GM18870 (cell line): ENCODE data around the gene BCDIN3D.
"Not testable (repeated sequence)": the region's sequence is repeated elsewhere in the genome, so short reads cannot be mapped to it uniquely, and the experiment has no call there.

Experiments used
- ATAC-seq: cut with Tn5 transposase; IDR thresholded peaks from one replicate; pipeline ENCODE4 v1.9.1; 2021; ENCODE audit warnings: moderate library complexity; ENCODE audit not compliant: unreplicated experiment

BCDIN3D gene, protein sequence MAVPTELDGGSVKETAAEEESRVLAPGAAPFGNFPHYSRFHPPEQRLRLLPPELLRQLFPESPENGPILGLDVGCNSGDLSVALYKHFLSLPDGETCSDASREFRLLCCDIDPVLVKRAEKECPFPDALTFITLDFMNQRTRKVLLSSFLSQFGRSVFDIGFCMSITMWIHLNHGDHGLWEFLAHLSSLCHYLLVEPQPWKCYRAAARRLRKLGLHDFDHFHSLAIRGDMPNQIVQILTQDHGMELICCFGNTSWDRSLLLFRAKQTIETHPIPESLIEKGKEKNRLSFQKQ

DNA sequence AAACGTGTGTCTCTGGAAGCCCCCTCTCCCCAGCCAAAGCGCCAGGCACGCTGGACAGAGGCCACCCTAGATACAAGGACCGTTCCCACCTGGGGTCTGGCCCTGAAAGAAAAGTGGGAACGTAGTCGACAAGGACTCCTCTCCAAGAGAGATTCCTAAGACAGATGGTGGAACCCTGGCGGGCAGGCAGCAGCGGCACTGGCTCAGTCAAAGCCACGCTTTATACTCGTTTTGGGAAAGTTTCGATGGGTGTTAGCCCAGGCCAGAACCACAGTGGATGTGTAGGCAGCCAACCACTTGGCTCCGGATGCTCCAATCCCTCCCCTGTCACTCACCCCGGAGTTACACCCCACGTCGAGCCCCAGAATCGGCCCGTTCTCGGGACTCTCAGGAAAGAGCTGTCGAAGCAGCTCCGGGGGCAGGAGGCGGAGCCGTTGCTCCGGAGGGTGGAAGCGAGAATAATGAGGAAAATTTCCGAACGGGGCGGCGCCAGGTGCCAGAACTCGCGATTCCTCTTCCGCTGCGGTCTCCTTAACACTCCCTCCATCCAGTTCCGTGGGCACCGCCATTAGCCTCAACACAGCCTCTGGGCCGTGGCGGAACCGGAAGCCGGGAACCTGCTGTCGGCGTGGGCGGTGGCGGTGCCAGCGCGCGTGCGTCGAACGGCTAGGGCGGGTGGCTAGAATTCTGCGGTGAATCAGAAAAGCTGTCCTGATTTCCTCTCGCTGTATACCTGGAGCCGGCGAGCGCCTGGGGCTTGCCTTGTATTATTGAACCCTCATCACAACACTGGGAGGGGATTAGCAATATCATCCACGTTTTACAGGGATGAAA, at the start of gene BCDIN3D:
Gene BCDIN3D, minus strand, starts transcription at position 588 of the 834 bp plus-strand sequence. Its CDS starts 19 bp downstream, at position 569.
- peak; percentile 68 for ATAC-seq

DNA sequence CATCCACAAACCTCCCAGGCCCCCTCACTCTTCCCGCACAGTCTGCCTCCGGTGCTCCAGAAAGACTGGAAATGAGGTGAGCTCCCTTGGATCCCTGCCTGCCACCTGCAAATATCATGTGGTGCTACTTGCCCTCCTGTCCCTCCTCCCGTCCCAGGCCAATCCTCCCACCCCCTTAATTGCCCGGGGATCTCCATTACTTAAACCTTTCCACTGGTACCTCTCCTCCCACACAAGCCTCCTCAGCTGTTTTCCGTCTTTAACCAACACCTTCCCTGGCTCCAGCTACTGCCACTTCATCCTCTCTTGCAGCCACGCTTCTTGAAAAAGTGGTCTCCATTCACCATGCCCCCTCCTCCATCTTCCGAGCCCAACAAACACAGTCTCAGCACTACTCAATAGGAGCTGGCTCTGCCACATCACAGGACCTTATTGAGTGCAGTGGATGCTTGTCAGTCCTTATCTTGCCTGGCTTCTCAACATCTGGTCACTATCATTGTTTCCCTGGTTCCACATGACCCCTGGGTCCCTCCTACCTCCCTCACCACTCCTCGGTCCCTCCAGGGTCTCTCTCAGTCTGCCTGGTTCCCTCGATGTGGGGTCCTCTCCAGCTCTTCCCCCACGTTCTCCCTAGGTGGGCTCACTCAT, 49.3 kb upstream of the BCDIN3D start:
- no peak for ATAC-seq

DNA sequence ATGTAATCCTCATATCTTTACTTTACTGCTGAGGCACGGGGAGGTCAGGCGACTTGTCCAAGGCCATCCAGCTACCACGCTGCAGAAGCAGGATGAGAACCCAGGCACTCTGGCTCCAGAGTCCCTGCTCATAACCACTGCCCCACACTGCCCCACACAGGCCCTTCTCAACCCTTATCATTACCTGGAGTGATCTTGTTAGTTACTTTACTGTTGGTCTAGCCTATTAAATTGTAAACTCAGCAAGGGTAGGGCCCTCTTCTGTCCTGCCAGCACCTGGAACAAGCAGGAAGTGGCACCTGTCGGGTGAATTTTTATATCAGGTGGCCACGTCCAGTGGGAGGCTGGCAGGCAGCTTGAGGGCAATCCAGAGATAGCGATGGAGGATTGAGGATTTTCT, 48.6 kb upstream of the BCDIN3D start:
- ATAC-seq = no peak

DNA sequence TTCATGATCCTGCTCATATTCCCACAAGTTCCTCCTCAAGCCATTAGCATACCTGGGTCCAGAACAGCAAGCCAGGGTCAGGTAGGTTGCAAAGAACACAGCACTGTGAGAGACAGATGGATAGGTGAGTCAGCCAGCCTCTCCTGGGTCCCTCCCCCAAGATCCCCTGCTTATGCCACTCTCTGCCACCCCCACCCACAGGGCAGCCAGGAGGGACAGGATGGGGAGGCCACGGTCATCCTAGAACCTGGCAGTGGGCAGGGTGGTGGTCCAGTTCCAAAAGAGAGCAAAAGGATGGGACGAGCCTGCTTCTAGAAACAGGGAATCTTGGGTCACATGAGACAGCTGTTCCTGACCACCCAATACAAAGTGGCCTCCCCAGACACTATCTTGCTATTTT, 48.1 kb upstream of the BCDIN3D start:
- ATAC-seq = no peak

DNA sequence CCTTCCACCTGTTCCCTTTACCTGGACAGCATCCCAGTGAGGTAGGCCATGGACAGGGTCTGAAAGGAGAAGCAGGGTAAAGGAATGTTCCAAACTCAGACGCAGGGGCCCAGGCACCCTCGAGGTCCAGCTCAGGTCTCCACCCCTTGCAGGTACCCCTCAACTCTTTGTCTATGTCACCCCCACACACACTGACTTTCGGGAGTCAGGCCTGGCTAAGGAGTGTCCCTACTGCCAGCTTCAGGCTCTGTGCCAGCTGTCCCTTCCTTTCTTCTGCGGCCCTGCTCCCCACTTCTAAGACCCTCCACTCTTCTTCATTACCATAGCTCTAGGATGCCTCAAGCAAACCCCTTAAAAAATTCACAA, 47.2 kb upstream of the BCDIN3D start:
- ATAC-seq = no peak

DNA sequence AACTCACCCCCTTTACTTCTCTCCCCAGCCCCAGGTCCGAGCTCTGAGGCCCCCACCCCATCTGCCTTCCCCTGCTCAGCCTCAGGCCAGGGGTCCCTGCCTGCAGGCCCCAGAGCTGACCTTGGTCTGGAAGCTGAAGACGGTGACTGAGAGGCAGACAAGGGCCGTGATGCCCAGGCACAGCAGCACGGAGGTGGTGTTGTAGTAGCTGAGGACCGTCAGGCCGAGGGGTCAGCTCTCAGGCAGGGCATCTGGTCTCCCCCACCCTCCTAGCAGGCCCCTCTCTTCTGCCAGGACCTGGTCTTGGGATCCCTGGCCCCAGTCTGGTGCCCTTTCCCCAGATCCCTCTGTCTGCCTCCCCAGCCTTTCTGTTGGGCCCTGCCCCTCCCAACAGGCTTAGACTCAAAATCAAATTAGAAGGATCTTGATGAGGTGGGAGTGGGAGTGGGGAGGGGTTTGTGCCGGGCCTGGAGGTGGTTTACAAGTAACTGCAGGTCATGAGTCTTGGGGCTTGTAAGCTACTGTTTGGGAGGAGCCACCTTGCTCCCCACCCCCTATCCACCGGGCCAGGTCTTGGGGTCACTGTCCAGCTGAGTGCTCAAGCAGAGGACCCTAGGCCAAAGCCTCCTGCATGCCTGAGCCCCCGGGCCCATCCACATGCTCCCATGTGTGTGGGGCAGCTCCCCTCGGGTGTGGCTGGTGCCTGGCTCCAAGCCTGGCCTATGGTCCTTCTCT, 46.6 kb upstream of the BCDIN3D start:
- ATAC-seq = no peak

DNA sequence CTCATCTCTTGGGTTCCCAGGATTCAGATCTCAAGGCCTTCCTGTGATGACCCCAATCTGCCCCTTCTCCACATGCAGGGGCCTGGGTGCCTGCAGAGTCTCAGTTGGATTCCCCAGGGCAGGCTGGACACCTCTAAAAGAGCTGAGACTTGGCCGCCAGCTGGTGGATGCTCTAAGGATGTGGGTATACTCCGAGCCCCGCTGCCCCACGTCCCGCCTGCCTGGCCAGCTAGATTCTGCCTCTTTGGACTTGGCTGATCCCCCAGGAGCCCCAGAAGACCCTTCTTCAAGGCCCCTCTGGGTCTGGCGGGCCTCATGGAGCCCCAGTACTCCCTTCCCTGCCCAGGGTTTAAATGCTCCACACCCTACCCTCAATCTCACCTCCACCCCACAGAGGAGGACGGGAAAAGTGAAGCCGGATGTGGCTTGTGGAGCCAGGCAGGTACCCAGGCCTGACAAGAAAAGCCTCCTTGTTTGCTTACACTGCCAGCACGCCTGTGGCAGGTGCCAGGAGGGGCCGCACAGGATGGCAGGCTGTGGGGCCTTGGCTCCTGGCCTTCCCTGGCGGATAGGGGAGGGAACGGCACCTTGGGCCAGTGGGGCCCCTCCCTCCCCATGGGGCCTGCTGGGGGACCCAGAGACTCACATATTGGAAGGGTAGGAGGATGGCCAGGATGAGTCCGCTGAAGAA, 45.7 kb upstream of the BCDIN3D start:
- ATAC-seq = no peak

DNA sequence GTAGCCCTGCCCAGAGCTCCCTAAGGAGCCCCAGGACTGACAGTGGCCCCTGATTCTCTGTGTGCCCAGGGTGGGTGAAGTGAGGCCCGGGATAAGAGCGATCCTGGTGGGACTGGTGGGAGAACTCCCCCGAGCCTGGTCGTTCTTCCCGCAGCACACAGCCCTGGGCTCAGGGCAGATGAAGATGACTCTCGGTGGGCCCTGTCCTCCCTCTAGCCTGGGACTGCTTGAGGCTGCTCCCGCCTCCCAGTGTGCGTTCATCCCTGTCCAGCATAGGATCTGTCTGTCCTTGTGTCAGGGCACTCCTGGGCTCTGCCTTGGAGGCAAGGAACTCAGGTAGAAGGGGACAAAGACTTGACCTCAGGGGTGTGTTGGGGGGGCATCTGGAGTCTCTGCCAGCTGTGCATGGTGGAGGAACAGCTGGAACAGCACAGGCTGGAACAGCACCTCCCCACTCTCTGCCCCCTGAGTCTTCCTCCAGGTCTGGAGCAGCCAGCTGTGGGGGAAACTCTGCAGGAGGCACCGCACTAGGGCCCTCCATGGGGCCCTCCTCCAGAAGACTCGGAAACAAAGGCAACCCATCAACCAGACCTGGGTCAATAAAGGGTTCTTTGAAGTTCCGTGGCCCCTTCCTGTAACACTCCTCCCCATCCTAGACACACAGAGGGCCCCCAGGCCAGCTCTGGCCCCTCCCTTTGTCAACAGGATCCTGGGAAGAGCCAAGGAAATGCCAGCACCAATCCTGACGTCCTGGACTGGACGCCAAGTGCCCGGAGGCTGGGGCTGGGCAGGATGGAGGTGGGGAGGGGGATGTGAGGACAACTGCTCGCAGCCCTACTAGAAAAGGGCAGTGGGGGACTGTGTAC, 44.9 kb upstream of the BCDIN3D start:
- no peak for ATAC-seq

DNA sequence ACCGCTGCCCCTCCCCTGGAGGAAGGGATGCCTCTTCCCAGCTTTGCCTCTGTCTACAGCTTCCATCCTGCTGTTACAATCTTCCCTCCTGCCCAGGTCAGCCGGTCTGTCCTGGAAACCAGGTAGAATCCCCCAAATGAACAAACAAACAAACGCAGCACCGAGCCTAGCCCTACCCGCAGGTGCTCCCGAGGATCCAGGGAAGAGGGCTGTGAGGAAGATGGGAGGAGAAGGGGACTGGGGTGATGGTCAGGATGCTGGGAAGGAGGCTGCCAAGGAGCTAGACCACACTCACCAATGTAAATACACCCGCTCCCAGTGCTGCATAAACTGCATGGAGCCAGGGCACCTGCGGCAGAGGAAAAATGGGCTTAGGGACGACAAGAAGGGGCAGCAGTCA, 44.2 kb upstream of the BCDIN3D start:
- no peak for ATAC-seq

DNA sequence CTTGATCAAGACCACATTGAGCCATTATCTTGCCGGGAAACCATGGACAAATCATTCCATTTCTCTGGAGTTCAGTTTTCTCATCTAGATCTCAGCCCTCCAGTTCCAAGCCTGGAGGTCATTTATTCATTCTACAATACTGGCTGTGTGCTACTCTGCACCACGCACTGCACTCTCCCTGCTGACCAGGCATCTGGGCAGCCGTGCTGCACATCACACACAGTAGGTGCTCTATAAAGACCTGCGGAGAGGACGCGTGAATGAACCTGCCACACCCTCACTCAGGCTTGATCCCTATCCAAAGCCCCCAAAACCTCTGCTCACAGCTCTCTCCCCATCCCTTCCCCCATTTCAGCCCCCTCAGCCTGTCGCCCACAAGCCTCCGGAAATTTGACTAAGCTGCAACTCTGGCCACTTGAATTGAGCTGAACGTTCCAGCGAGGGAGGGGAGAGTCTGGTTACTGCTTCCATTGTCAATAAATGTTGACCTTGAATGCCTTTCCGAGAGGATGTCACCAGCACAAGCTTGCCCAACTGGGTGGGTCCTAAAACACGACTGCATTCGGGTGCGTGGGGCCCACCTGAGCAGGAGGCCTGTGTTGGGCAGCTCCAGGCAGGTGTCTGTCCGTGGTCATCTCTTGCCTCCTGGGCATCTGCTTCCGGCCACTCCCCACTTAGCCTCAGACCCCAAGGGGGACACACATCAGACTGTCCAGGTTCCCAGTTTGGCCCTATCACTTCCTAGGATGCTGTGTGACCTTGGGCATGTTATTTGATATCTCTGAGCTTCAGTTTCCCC, 43.0 kb upstream of the BCDIN3D start:
- ATAC-seq = no peak

DNA sequence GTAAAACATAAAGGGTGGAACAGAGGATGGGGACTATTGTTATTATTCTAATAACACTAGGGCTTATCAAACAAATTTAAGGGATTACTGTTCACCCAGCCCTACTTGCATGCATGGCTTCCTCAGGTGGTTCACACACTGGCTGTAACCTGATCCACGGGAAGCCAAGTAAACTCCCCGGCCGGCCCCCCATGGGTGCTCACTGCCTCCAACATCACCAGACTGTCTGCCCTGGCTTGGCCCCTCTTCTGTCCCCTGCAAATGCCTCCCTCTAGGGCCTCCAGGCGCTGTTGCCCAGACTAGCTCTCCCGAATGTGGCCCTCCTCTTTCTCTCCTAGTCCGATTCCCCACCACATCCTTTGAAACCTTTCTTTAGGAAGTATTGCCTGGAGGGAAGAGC, 42.2 kb upstream of the BCDIN3D start:
- ATAC-seq = no peak

DNA sequence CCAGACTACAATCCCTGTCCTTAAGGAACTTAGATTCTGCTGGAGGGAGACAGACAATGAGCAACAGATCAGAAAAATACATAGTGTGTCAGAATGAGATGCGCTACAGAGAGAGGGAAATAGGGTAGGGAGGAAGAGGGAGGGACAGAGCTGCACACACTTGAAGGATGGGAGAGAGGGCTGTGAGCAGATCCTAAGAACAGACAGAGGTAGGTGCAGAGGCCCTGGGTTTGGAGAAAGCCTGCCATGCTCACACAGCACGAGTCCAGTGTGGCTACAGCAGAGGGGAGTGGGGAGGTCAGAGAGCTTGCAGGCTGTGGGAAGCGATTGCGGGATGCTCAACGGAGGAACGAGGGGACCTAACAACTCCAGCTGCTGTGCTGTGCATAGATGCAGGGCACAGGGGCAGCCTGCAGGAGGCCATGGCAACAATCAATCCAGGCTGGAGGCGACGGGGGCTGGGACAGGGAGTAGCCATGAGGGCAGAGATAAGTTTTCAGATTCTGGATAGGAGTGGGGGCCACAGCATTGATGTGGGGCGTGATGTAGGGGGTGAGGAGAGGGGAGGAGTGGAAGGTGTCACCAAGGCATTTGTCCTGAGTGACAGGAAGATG, 40.1 kb upstream of the BCDIN3D start:
- ATAC-seq = no peak

DNA sequence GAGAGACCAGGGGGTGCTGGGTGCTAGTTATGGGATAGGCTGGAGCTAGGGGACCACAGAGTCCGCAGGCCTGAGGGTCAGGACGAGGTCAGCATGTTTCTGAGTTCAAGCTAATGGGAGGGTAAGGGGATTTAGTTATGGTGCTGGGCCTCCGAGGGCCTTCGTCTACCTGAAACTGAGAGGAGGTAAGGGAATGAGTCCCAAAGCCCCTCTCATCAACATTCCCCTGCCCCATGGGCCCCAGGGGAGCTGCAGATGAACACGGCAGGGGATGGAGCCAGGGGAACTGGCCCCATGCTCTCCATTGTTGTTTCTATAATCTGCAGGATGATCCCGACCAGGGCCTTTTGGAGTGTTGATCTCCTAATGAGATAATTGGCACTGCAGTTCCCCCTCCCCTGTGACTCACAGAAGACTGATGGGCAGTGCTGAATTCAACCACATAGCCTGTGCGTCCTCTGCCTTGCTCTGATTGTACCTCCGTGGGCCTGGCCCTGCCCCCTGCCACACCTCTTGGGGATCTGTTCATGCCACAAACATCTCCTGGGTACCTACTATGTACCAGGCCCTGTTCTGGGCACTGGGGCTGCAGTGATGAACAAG, 39.4 kb upstream of the BCDIN3D start:
- no peak for ATAC-seq

DNA sequence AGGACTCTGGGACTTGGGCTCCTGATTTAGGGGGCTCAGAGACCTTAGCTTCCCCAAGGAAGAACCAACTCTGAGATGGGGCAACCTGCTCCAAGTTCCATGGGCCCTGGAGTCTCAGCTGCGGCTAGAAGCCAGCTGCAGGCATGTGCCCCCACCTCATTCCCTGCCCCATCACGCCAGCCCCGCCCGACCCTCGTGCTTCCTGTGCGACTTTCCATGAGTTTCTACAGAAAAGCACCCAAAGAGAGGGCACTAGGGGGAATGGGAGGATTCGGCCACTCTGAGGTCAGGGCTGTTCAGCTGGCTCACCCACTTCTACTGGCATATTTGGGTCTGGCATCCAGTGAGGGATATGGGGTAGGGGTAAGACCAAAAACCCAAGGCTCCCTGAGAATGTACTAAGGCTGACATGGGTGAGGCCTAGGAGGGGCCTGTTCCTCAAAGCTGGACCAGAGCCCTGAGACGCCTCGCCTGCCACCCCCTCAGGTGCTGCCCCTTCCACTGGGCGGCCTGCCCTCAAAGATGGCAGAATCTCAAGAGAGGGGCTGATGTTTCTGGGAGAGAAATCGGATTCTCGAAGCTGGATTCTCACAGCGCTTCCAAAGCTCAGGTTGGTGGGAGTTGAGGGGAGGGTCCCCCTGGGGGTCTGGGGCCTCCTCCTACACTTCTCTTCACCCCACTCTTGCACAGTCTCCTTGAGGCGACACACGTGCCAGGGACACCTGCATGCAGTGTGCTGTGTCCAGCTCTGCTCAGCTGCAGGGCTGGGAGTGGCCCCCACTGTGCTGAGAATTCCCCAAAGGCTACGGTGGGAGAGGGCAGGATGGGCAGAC, 38.7 kb upstream of the BCDIN3D start:
- ATAC-seq = no peak

DNA sequence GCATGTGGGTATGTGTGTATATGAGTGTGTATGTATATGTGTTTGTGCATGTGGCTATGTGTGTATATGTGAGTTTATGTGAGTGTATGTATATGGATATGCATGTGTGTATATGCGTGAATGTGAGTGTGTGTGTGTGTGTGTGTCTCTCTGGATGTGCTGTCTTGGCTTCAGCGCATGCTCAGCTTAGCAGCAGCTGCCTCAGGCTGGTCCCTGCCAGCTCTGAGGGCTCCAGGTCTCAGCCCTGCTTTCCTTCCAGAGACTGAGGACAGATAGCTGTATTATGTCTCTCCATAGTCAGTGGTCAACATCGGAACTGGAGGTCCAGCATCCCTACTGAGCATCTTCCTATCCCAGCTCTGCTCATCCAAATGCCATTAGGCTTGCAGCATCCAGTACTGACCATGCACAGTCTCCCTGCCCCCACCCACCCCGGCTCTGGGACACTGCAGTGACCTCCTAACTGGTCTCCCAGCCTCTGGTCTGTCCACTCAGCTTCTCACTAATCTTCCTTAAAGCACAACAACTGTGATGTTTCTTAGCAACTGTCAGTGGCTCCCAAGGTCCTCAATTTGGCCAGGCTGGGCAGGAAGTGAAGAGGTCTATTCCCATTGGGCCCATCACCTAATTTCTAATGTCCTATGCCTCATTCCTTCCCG, 38.0 kb upstream of the BCDIN3D start:
- no peak for ATAC-seq

DNA sequence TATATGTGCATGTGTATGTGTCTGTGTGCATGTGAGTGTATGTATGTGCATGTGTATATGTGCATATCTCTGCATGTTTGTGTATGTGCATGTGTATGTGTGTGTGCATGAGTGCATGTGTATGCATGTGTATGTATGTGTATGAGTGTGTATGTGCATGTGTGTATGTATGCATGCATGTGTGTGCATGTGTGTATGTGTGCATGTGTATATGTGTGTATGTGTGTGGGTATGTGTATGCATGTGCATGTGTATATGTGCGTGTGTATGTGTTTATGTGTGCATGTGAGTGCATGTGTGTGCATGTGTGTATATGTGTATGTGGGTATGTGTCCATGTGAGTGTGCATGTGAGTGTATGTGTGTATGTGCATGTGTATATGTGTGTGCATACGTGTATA, 36.2 kb upstream of the BCDIN3D start:
- ATAC-seq = not testable (repeated sequence)

DNA sequence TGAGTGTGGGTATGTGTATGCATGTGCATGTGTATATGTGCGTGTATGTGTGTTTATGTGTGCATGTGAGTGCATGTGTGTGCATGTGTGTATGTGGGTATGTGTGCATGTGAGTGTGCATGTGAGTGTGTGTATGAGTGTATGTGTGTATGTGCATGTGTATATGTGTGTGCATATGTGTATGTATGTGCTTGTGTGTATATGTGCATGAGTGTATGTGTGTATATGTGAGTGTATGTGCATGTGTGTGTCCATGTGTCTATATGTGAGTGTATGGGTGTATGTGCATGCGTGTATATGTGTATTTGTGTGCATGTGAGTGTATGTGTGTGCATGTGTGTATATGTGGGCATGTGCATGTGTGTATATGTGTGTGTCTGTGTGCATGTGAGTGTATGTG, 35.1 kb upstream of the BCDIN3D start:
- no peak for ATAC-seq
